PC-3 (cell line): ENCODE data around the gene BRD9. TPM values are rescaled to one million over a fixed set of nuclear protein-coding genes. Genes with fewer than 3 reads are reported as not detected.
"Not testable (repeated sequence)": the region's sequence is repeated elsewhere in the genome, so short reads cannot be mapped to it uniquely, and the experiment has no call there.

Experiments used
- ATAC-seq: fragments of 200-7000 bp; cut with Tn5 transposase; 2 replicates; pipeline ENCODE4 v1.9.1; 2020; ENCODE audit warnings: mild to moderate bottlenecking, moderate library complexity
- BruUV-seq: library from RNA; stranded (reverse); fragments of 400-500 nt; replicated peaks from 2 replicates; lab custom pipeline; 2021; lab: Mats Ljungman, UMichigan
- CTCF ChIA-PET: fragments of 300-600 bp; sonication (Branson Sonifier 250); formaldehyde crosslinking; loops from one replicate; lab custom pipeline; 2022; ENCODE audit warnings: antibody characterized with exemption; lab: Charles Lee
- POLR2A ChIA-PET: fragments of 300-600 bp; sonication (Branson Sonifier 250); formaldehyde crosslinking; loops from one replicate; lab custom pipeline; 2022; ENCODE audit warnings: antibody characterized with exemption; ENCODE audit not compliant: unreplicated experiment; lab: Charles Lee
- DNase-seq: peaks from one replicate; pipeline ENCODE4 v3.0.0-alpha.2; 2015
- H2AFZ ChIP-seq: fragments of 300-600 bp; sonication (generic); 2 replicates; pipeline ENCODE4 v1.6.0; 2016; ENCODE audit warnings: antibody characterized with exemption, low read length
- H3F3A ChIP-seq: fragments of 300-600 bp; sonication (generic); one replicate; pipeline ENCODE4 v1.6.0; 2017; ENCODE audit warnings: antibody characterized with exemption, low read length, control low read depth, mild to moderate bottlenecking; ENCODE audit not compliant: unreplicated experiment
- H3K27ac ChIP-seq: fragments of 300-600 bp; sonication (generic); 2 replicates; pipeline ENCODE4 v1.5.1; 2016; ENCODE audit warnings: mild to moderate bottlenecking, low read length
- H3K27me3 ChIP-seq: fragments of 300-600 bp; sonication (generic); 2 replicates; pipeline ENCODE4 v1.6.1; 2016; ENCODE audit warnings: low read length, mixed read lengths
- H3K36me3 ChIP-seq: fragments of 300-600 bp; sonication (generic); 2 replicates; pipeline ENCODE4 v1.6.1; 2016; ENCODE audit warnings: low read depth, mixed run types, low read length, mixed read lengths
- H3K4me1 ChIP-seq: fragments of 300-600 bp; sonication (generic); 2 replicates; pipeline ENCODE4 v1.5.1; 2016; ENCODE audit warnings: low read length; ENCODE audit not compliant: insufficient read depth
- H3K4me2 ChIP-seq: fragments of 300-600 bp; sonication (generic); 2 replicates; pipeline ENCODE4 v1.6.0; 2016; ENCODE audit warnings: low read length
- H3K4me3 ChIP-seq: fragments of 300-600 bp; sonication (generic); 2 replicates; pipeline ENCODE4 v1.5.1; 2016; ENCODE audit warnings: mild to moderate bottlenecking, low read length, mixed read lengths
- H3K79me2 ChIP-seq: fragments of 300-600 bp; sonication (generic); 2 replicates; pipeline ENCODE4 v1.6.1; 2017; ENCODE audit warnings: low read length, mixed read lengths
- H3K9ac ChIP-seq: fragments of 300-600 bp; sonication (generic); 2 replicates; pipeline ENCODE4 v1.6.0; 2016; ENCODE audit warnings: mild to moderate bottlenecking, low read length
- H3K9me2 ChIP-seq: fragments of 300-600 bp; sonication (generic); replicated peaks from 2 replicates; pipeline ENCODE4 v1.6.1; 2016; ENCODE audit warnings: mixed run types, low read length, mixed read lengths
- H3K9me3 ChIP-seq: fragments of 300-600 bp; sonication (generic); 2 replicates; pipeline ENCODE4 v1.6.1; 2016; ENCODE audit warnings: low read length, mixed read lengths
- H4K20me1 ChIP-seq: fragments of 300-600 bp; sonication (generic); 2 replicates; pipeline ENCODE4 v1.6.1; 2016; ENCODE audit warnings: low read length, mixed read lengths
- intact Hi-C: fragments of 100-400 bp; cut with micrococcal nuclease; formaldehyde crosslinking; loops from 2 replicates; pipeline ENCODE4 v1.9.0; 2023
- total RNA-seq: library from RNA; depleted of rRNA; stranded (reverse); fragments of >200 nt; gene quantifications from 2 replicates; pipeline ENCODE4 v1.2.3, GENCODE V29; 2014

Gene BRD9
- total RNA-seq, 1 experiment from 2014 or later = 50.4 TPM

GRCh38 chr5:837621-838121 lies 54.9 kb downstream of the BRD9 start:
- CTCF ChIA-PET, H3K27ac ChIP-seq, POLR2A ChIA-PET, H3K27me3 ChIP-seq, intact Hi-C loops, H3K4me1 ChIP-seq, H3K9ac ChIP-seq, H3K4me2 ChIP-seq, H4K20me1 ChIP-seq, H3K9me2 ChIP-seq, BruUV-seq, H3K79me2 ChIP-seq, ATAC-seq, H3K4me3 ChIP-seq, H3F3A ChIP-seq, DNase-seq, H3K9me3 ChIP-seq, H3K36me3 ChIP-seq, H2AFZ ChIP-seq: not testable (repeated sequence)

GRCh38 chr5:835933-836612 lies 56.5 kb downstream of the BRD9 start:
- CTCF ChIA-PET, H4K20me1 ChIP-seq, H3K4me2 ChIP-seq, H3K9me3 ChIP-seq, H2AFZ ChIP-seq, H3K4me3 ChIP-seq, H3K27me3 ChIP-seq, H3K9ac ChIP-seq, BruUV-seq, H3K27ac ChIP-seq, H3K9me2 ChIP-seq, H3K36me3 ChIP-seq, POLR2A ChIA-PET, DNase-seq, H3K79me2 ChIP-seq, ATAC-seq, H3K4me1 ChIP-seq, intact Hi-C loops, H3F3A ChIP-seq: not testable (repeated sequence)

- CTCF ChIA-PET, DNase-seq, H3F3A ChIP-seq, intact Hi-C loops, H3K27me3 ChIP-seq, H3K4me1 ChIP-seq, H4K20me1 ChIP-seq, POLR2A ChIA-PET, H3K4me2 ChIP-seq, H2AFZ ChIP-seq, H3K9me3 ChIP-seq, H3K27ac ChIP-seq, H3K9ac ChIP-seq, BruUV-seq, H3K4me3 ChIP-seq, H3K36me3 ChIP-seq, H3K9me2 ChIP-seq, ATAC-seq, H3K79me2 ChIP-seq: not testable (repeated sequence)
Measured at GRCh38 chr5:834013-834412, 58.6 kb downstream of the BRD9 start.

GRCh38 chr5:828194-828593 lies 64.4 kb downstream of the BRD9 start:
- H4K20me1 ChIP-seq, CTCF ChIA-PET, H3K9ac ChIP-seq, POLR2A ChIA-PET, H3K4me1 ChIP-seq, H3K4me2 ChIP-seq, H3K4me3 ChIP-seq, H3K27ac ChIP-seq, H3K79me2 ChIP-seq, H3K9me2 ChIP-seq, H2AFZ ChIP-seq, H3F3A ChIP-seq, DNase-seq, H3K27me3 ChIP-seq, BruUV-seq, H3K36me3 ChIP-seq, intact Hi-C loops, H3K9me3 ChIP-seq, ATAC-seq: not testable (repeated sequence)

- intact Hi-C loops, H3K27me3 ChIP-seq, H3F3A ChIP-seq, ATAC-seq, H3K9me3 ChIP-seq, CTCF ChIA-PET, H3K9ac ChIP-seq, H3K4me1 ChIP-seq, H3K4me3 ChIP-seq, DNase-seq, H3K36me3 ChIP-seq, H4K20me1 ChIP-seq, H3K9me2 ChIP-seq, H3K4me2 ChIP-seq, H3K27ac ChIP-seq, H3K79me2 ChIP-seq, H2AFZ ChIP-seq, BruUV-seq, POLR2A ChIA-PET: not testable (repeated sequence)
Measured at GRCh38 chr5:825544-825943, 67.1 kb downstream of the BRD9 start.
